HL-60 (cell line): ENCODE results near the gene UBFD1.
A peak's percentile ranks its signal among the peaks of the same experiment; 100 is the strongest.

Experiments used
- DNase-seq, 2 experiments: peaks; one replicate each; pipeline ENCODE4 v3.0.0-alpha.2; 2010 to 2020; ENCODE audit warnings: low read depth in 1 of 2, low spot score in 1 of 2
- H3K27ac ChIP-seq: fragments of 250-450 bp; sonication (Bioruptor Pico); replicated peaks from 2 replicates; pipeline ENCODE4 v1.5.1; 2020; ENCODE audit warnings: mild to moderate bottlenecking, moderate library complexity
- H3K27me3 ChIP-seq: fragments of 250-450 bp; sonication (Bioruptor Pico); 2 replicates; pipeline ENCODE4 v1.5.1; 2021; ENCODE audit warnings: mild to moderate bottlenecking, moderate library complexity; ENCODE audit not compliant: insufficient read depth, poor library complexity, severe bottlenecking
- H3K4me3 ChIP-seq: replicated peaks from 2 replicates; pipeline ENCODE4 v1.5.1; 2011; ENCODE audit warnings: mild to moderate bottlenecking, control low read depth, low read length; ENCODE audit not compliant: insufficient read depth
- GABPA ChIP-seq: IDR thresholded peaks from 2 replicates; pipeline ENCODE4 v1.6.1; 2012; ENCODE audit warnings: low read depth
- POLR2AphosphoS5 ChIP-seq: IDR thresholded peaks from 2 replicates; pipeline ENCODE4 v1.6.1; 2012; ENCODE audit warnings: low read depth
- SPI1 ChIP-seq: IDR thresholded peaks from 2 replicates; pipeline ENCODE4 v1.6.1; 2012; ENCODE audit warnings: low read depth, mild to moderate bottlenecking, borderline replicate concordance
- TF ChIP-seq, protein P1 (sequence below): IDR thresholded peaks from one replicate; pipeline ENCODE4 v1.5.1; 2011; ENCODE audit warnings: low read length, control low read depth, inconsistent platforms; ENCODE audit not compliant: insufficient read depth
- TF ChIP-seq, protein P2 (sequence below): IDR thresholded peaks from 2 replicates; pipeline ENCODE4 v1.6.1; 2012; ENCODE audit warnings: low read depth; ENCODE audit not compliant: insufficient replicate concordance

UBFD1 gene

DNA sequence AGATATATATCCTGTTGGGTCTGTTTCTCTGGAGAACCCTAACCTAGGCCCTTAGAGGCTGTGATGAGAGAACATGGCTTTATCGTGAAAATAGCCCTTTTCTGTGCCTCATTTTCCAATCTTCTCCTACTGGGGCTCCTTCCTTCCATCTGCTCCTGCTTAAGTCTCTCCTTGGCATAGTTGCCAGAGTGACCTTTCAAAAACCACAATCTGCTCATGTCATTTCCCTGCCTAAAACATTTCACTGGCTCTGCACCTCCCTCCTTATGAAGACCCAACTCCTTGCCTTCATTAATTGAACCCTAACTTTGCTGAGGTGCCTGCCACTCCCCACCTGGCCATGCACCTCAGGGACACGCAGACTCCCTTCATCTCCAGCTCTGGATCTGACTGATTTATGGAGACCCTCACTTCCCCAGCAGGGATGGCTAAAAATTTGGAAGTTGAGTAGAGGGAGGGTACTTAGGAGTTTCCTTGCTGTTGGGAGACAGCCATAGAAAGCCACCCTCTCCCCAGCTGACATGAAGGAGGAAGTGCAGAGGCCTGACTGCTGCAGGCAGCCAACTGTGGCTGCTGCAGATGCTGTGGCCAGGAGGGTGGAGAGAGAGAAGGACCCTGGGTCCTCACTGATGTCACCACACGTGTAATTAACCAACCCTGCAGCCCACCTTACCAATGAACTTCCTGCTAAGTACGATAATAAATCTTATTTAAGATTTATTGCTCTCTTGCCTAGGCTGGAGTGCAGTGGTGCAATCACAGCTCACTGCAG lies 41.0 kb upstream of the UBFD1 start:
- H3K27me3 ChIP-seq = no peaks in the 10 kb centered on the region
- H3K27ac ChIP-seq = peak overlapping the region; percentile 14
- no peak overlapping the region for H3K4me3 ChIP-seq
- no peak for TF ChIP-seq GABPA
- TF ChIP-seq POLR2AphosphoS5 = peak; percentile 67
- peak; percentile 95 for TF ChIP-seq SPI1
- TF ChIP-seq, protein P1, sequence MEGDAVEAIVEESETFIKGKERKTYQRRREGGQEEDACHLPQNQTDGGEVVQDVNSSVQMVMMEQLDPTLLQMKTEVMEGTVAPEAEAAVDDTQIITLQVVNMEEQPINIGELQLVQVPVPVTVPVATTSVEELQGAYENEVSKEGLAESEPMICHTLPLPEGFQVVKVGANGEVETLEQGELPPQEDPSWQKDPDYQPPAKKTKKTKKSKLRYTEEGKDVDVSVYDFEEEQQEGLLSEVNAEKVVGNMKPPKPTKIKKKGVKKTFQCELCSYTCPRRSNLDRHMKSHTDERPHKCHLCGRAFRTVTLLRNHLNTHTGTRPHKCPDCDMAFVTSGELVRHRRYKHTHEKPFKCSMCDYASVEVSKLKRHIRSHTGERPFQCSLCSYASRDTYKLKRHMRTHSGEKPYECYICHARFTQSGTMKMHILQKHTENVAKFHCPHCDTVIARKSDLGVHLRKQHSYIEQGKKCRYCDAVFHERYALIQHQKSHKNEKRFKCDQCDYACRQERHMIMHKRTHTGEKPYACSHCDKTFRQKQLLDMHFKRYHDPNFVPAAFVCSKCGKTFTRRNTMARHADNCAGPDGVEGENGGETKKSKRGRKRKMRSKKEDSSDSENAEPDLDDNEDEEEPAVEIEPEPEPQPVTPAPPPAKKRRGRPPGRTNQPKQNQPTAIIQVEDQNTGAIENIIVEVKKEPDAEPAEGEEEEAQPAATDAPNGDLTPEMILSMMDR = no peak
- TF ChIP-seq, protein P2, sequence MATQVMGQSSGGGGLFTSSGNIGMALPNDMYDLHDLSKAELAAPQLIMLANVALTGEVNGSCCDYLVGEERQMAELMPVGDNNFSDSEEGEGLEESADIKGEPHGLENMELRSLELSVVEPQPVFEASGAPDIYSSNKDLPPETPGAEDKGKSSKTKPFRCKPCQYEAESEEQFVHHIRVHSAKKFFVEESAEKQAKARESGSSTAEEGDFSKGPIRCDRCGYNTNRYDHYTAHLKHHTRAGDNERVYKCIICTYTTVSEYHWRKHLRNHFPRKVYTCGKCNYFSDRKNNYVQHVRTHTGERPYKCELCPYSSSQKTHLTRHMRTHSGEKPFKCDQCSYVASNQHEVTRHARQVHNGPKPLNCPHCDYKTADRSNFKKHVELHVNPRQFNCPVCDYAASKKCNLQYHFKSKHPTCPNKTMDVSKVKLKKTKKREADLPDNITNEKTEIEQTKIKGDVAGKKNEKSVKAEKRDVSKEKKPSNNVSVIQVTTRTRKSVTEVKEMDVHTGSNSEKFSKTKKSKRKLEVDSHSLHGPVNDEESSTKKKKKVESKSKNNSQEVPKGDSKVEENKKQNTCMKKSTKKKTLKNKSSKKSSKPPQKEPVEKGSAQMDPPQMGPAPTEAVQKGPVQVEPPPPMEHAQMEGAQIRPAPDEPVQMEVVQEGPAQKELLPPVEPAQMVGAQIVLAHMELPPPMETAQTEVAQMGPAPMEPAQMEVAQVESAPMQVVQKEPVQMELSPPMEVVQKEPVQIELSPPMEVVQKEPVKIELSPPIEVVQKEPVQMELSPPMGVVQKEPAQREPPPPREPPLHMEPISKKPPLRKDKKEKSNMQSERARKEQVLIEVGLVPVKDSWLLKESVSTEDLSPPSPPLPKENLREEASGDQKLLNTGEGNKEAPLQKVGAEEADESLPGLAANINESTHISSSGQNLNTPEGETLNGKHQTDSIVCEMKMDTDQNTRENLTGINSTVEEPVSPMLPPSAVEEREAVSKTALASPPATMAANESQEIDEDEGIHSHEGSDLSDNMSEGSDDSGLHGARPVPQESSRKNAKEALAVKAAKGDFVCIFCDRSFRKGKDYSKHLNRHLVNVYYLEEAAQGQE = no peak
- DNase-seq = peak in 1 of 2 experiments; percentile 72

- Histone ChIP-seq H3K4me3 (no peak overlapping the region), H3K27me3 (no peaks in the 10 kb centered on the region), H3K27ac (peak overlapping the region; percentile 74)
- peak in 1 of 2 experiments; percentile 66 for DNase-seq
- TF ChIP-seq, protein P2 = no peak
- TF ChIP-seq, protein P1 = no peak
- TF ChIP-seq POLR2AphosphoS5 (no peak), SPI1 (no peak; the same call in 1 of the 2 replicates), GABPA (no peak)
Measured at GRCh38 chr16:23518435-23518891, 39.1 kb upstream of the UBFD1 start.

- peak overlapping the region; percentile 74 for H3K27ac ChIP-seq
Measured at GRCh38 chr16:23519282-23519681, 38.2 kb upstream of the UBFD1 start.

More at GRCh38 chr16:23519282-23519681, 38.2 kb upstream of the UBFD1 start:
- Histone ChIP-seq H3K4me3 (no peak overlapping the region), H3K27me3 (no peaks in the 10 kb centered on the region)
- no peak for DNase-seq
- TF ChIP-seq, protein P1 = no peak
- TF ChIP-seq GABPA = no peak
- TF ChIP-seq, protein P2 = no peak
- TF ChIP-seq SPI1 = no peak
- no peak for TF ChIP-seq POLR2AphosphoS5
